CD4-positive, alpha-beta T cell treated with Interleukin-17A for 1 hour (primary cell): ENCODE measurements around the gene EIF2D.

Experiments
- DNase-seq: peaks from one replicate; pipeline ENCODE4 v3.0.0-alpha.2; 2020

The EIF2D gene

DNA sequence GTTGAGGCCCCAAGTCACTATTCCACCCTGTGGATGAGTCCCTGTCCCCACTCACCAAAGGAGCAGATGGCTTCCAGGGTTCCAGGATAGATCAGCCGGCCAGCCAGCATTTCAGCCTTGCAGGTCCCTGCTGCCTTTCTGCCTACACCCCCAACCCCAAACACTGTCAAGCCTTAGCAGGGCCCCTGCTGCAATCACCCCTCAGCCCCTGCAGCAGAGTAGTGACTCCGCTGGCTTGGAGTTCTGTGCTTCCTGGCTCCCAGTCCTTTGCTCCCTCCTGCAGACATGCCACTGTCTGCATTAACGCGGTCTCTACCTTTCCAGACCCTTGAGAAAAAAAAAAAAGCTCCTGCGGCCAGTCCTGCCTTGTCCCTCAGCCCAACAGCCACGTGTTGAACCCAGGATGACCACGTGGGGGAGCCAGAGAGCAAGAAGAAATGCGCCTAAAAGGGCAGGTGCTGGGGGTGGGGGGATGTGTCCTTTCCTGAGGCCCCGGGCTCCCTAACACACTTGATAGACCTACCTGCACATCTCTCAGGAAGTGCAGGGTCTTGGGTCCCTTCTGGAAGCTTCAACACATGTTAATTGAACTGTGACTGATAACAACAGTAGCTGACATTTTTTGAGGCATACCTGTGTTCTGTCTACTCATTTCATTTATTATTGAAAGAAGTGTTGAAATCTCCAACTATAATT, 67.6 kb downstream of the EIF2D start:
- peak; percentile 85 for DNase-seq
